ENCODE results near the gene ANKRD42.

- TF ChIP-seq CTCF (IDR thresholded peaks at IDR 0.05) (no peak), EP300 (IDR thresholded peaks at IDR 0.05) (no peak)
Measured at GRCh38 chr11:83187465-83187864, 6.0 kb upstream of the ANKRD42 start.

All from sigmoid colon (tissue), 4 donors.